ENCODE results near the gene TFB2M. TPM values are rescaled to one million over a fixed set of nuclear protein-coding genes. Genes with fewer than 3 reads are reported as not detected.
A peak's percentile ranks its signal among the peaks of the same experiment; 100 is the strongest.

Gene TFB2M
- total RNA-seq, 2 experiments from 2014 or later: 15.0 to 17.5 TPM

- Histone ChIP-seq H3K9me2 (ENCODE audit: insufficient read depth, low read length) (no peaks in the 10 kb centered on the region), H3K4me3 (ENCODE audit: low read depth, low read length, poor library complexity, severe bottlenecking) (no peak overlapping the region), H3K4me2 (ENCODE audit: low read length) (0 out of 2 replicates have a peak overlapping the region, but pooled peaks have one; percentile 42), H3K36me3 (ENCODE audit: insufficient read depth, low read length) (peaks cover 8% of the 10 kb centered on the region), H3K27ac (ENCODE audit: low read depth, low read length, poor library complexity, severe bottlenecking) (no peak overlapping the region), H3K4me1 (ENCODE audit: insufficient read depth, low read length, poor library complexity, severe bottlenecking) (peaks cover 67% of the 10 kb centered on the region), H2AFZ (ENCODE audit: low read length) (no peak overlapping the region), H4K20me1 (ENCODE audit: insufficient read depth, low read length) (no peaks in the 10 kb centered on the region), H3K79me2 (ENCODE audit: insufficient read depth, low read depth, low read length) (peaks cover 93% of the 10 kb centered on the region), H3K9me3 (ENCODE audit: low read length) (no peaks in the 10 kb centered on the region)
- ChIA-PET CTCF (ENCODE audit: unreplicated experiment) (no interaction called here), POLR2A (no interaction called here)
- no peak for DNase-seq (ENCODE audit: low spot score)
- no peak for TF ChIP-seq EZH2phosphoT487 (IDR thresholded peaks at IDR 0.05; ENCODE audit: borderline replicate concordance, low read depth, low read length)
- no peak for TF ChIP-seq CTCF (conservative IDR thresholded peaks at IDR 0.05; ENCODE audit: low read length)
- intact Hi-C loops (cut with micrococcal nuclease; ENCODE audit: unreplicated experiment): no loop called here
- no TSS peak for BruUV-seq (replicated peaks)
Observed at GRCh38 chr1:246576709-246577032, 10.6 kb upstream of the TFB2M start.

- Histone ChIP-seq H3K27ac (ENCODE audit: low read depth, low read length, poor library complexity, severe bottlenecking) (peak overlapping the region; percentile 11), H3K4me1 (ENCODE audit: insufficient read depth, low read length, poor library complexity, severe bottlenecking) (peaks cover 71% of the 10 kb centered on the region), H3K36me3 (ENCODE audit: insufficient read depth, low read length) (peaks cover 7% of the 10 kb centered on the region), H2AFZ (ENCODE audit: low read length) (no peak overlapping the region), H4K20me1 (ENCODE audit: insufficient read depth, low read length) (no peaks in the 10 kb centered on the region), H3K4me2 (ENCODE audit: low read length) (peak overlapping the region; percentile 20; the same call in 1 of the 2 replicates), H3K4me3 (ENCODE audit: low read depth, low read length, poor library complexity, severe bottlenecking) (no peak overlapping the region), H3K9me3 (ENCODE audit: low read length) (no peaks in the 10 kb centered on the region; the same call in 1 of the 2 replicates), H3K79me2 (ENCODE audit: insufficient read depth, low read depth, low read length) (peaks cover 93% of the 10 kb centered on the region), H3K9me2 (ENCODE audit: insufficient read depth, low read length) (no peaks in the 10 kb centered on the region)
- TF ChIP-seq CTCF (conservative IDR thresholded peaks at IDR 0.05; ENCODE audit: low read length) (no peak), EZH2phosphoT487 (IDR thresholded peaks at IDR 0.05; ENCODE audit: borderline replicate concordance, low read depth, low read length) (no peak)
- POLR2A ChIA-PET: interaction anchor here (0.9 kb wide), 1 partner anchor 65 kb away, joined by 3 read pairs; no protein-coding TSS in a partner anchor
- DNase-seq (ENCODE audit: low spot score): no peak
- BruUV-seq (replicated peaks): no TSS peak
- intact Hi-C loops (cut with micrococcal nuclease; ENCODE audit: unreplicated experiment): no loop called here
- CTCF ChIA-PET (ENCODE audit: unreplicated experiment): no interaction called here
Observed at GRCh38 chr1:246573491-246573890, 7.4 kb upstream of the TFB2M start.

GRCh38 chr1:246572785-246573184, 6.7 kb upstream of the TFB2M start:
- H3K4me1 ChIP-seq (ENCODE audit: insufficient read depth, low read length, poor library complexity, severe bottlenecking): peaks cover 71% of the 10 kb centered on the region
- no peak overlapping the region for H3K4me3 ChIP-seq (ENCODE audit: low read depth, low read length, poor library complexity, severe bottlenecking)
- no peak for DNase-seq (ENCODE audit: low spot score)
- H3K36me3 ChIP-seq (ENCODE audit: insufficient read depth, low read length): peaks cover 7% of the 10 kb centered on the region
- H4K20me1 ChIP-seq (ENCODE audit: insufficient read depth, low read length): no peaks in the 10 kb centered on the region
- peak overlapping the region; percentile 36; the same call in 1 of the 2 replicates for H3K4me2 ChIP-seq (ENCODE audit: low read length)
- intact Hi-C loops (cut with micrococcal nuclease; ENCODE audit: unreplicated experiment): no loop called here
- no peaks in the 10 kb centered on the region; the same call in 1 of the 2 replicates for H3K9me3 ChIP-seq (ENCODE audit: low read length)
- no peak for TF ChIP-seq CTCF (conservative IDR thresholded peaks at IDR 0.05; ENCODE audit: low read length)
- no peak for TF ChIP-seq EZH2phosphoT487 (IDR thresholded peaks at IDR 0.05; ENCODE audit: borderline replicate concordance, low read depth, low read length)
- ChIA-PET POLR2A (no interaction called here), CTCF (ENCODE audit: unreplicated experiment) (no interaction called here)
- BruUV-seq (replicated peaks): no TSS peak
- H3K9me2 ChIP-seq (ENCODE audit: insufficient read depth, low read length): no peaks in the 10 kb centered on the region
- peaks cover 93% of the 10 kb centered on the region for H3K79me2 ChIP-seq (ENCODE audit: insufficient read depth, low read depth, low read length)
- no peak overlapping the region for H2AFZ ChIP-seq (ENCODE audit: low read length)
- H3K27ac ChIP-seq (ENCODE audit: low read depth, low read length, poor library complexity, severe bottlenecking): peak overlapping the region; percentile 11

Measured in OCI-LY7 (cell line).